HS-27A (cell line): ENCODE data around the gene LCE2B.

Source experiments
- DNase-seq: peaks from one replicate; pipeline ENCODE4 v3.0.0-alpha.2; 2012; ENCODE audit warnings: low read depth, missing footprints

The LCE2B gene

DNA sequence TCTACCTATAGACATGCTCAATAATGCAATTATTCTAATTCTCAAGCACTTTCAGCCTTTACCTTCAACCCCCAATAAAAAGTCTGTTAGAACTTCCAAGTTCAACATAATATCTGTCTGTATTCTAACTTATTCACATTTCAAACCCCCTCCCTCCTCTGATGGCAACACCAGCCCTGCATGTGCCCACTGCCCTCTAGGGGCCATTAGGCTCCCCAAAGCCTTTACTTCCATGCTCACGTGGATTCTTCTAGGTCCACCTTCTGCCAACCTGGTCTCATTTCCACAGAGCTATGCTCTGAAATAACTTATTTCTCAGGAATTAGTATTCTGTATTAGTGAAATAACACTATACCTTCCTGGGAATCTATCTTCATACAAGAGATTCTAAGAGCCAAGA, 49.7 kb downstream of the LCE2B start:
- DNase-seq, result no peak
